ENCODE measurements around the gene SLC39A12.

SLC39A12 gene

GRCh38 chr10:17965649-17966235 is 14.0 kb downstream of the SLC39A12 start:
- DNase-seq: no peak

- no peak for DNase-seq
Observed at GRCh38 chr10:17974505-17974904, 22.8 kb downstream of the SLC39A12 start.

GRCh38 chr10:17980846-17981565 is 29.3 kb downstream of the SLC39A12 start:
- no peak for DNase-seq

GRCh38 chr10:17981766-17982380 is 30.2 kb downstream of the SLC39A12 start:
- DNase-seq: no peak

GRCh38 chr10:17984056-17984455 is 32.3 kb downstream of the SLC39A12 start:
- DNase-seq: peak; percentile 28

GRCh38 chr10:17984563-17984962 is 32.8 kb downstream of the SLC39A12 start:
- no peak for DNase-seq

- DNase-seq: no peak
Observed at GRCh38 chr10:17989908-17990767, 38.4 kb downstream of the SLC39A12 start.

- DNase-seq: no peak
Observed at GRCh38 chr10:17992266-17992665, 40.5 kb downstream of the SLC39A12 start.

GRCh38 chr10:17993361-17993760 is 41.6 kb downstream of the SLC39A12 start:
- no peak for DNase-seq

- no peak for DNase-seq
Observed at GRCh38 chr10:18000601-18001000, 48.9 kb downstream of the SLC39A12 start.

- DNase-seq: no peak
Observed at GRCh38 chr10:18005445-18005780, 53.7 kb downstream of the SLC39A12 start.

- no peak for DNase-seq
Observed at GRCh38 chr10:18005781-18006456, 54.2 kb downstream of the SLC39A12 start.

GRCh38 chr10:18008986-18009385 is 57.3 kb downstream of the SLC39A12 start:
- DNase-seq: no peak

GRCh38 chr10:18010050-18010449 is 58.3 kb downstream of the SLC39A12 start:
- DNase-seq: no peak

- no peak for DNase-seq
Observed at GRCh38 chr10:18020523-18020922, 68.8 kb downstream of the SLC39A12 start.

GRCh38 chr10:18021725-18022480 is 70.2 kb downstream of the SLC39A12 start:
- DNase-seq: no peak

GRCh38 chr10:18043148-18044006 is 91.7 kb downstream of the SLC39A12 start:
- DNase-seq: no peak

- peak; percentile 5 for DNase-seq
Observed at GRCh38 chr10:18044976-18045720, 93.4 kb downstream of the SLC39A12 start.

- no peak for DNase-seq
Observed at GRCh38 chr10:18056583-18056982, 104.9 kb downstream of the SLC39A12 start.

GRCh38 chr10:18059826-18060559 is 108.3 kb downstream of the SLC39A12 start:
- DNase-seq: no peak
